B cell (primary cell): ENCODE measurements around the gene CYP26C1. TPM values are rescaled to one million over a fixed set of nuclear protein-coding genes. Genes with fewer than 3 reads are reported as not detected.

Experiments
- ATAC-seq: fragments of 200-7000 bp; cut with Tn5 transposase; one replicate; pipeline ENCODE4 v1.10.0; 2021; ENCODE audit warnings: low read depth, mild to moderate bottlenecking, moderate number of reproducible peaks, moderate library complexity
- CTCF ChIA-PET: fragments of 350-600 bp; sonication (Branson Sonifier 250); formaldehyde crosslinking; loops from one replicate; lab custom pipeline; 2021; ENCODE audit warnings: antibody characterized with exemption, inconsistent platforms; lab: Charles Lee
- POLR2A ChIA-PET: fragments of 350-600 bp; sonication (Branson Sonifier 250); formaldehyde crosslinking; loops from one replicate; lab custom pipeline; 2021; ENCODE audit warnings: antibody characterized with exemption; lab: Charles Lee
- DNase-seq: peaks from one replicate; pipeline ENCODE4 v3.0.0; 2013
- H2AFZ ChIP-seq: 2 replicates; pipeline ENCODE4 v1.6.1; 2012; ENCODE audit warnings: mild to moderate bottlenecking, low read depth, low read length; ENCODE audit not compliant: insufficient read depth, poor library complexity, severe bottlenecking
- H3K27ac ChIP-seq, 2 donors: 1 replicate in 1 of 2; 2 replicates in 1 of 2; pipeline ENCODE4 v1.5.1; 2012 to 2013; ENCODE audit warnings: low read length in 2 of 2, mild to moderate bottlenecking in 2 of 2, moderate library complexity in 1 of 2
- H3K27me3 ChIP-seq, 4 experiments: fragments of 200-600 bp in 1 of 4; sonication (generic) in 1 of 4; replicated peaks in 1 of 4; 1 replicate in 2 of 4; 2 replicates in 2 of 4; pipeline versions ENCODE4 v1.6.1 to v1.7.0; 2013 to 2016; ENCODE audit warnings: low read length in 3 of 4, mild to moderate bottlenecking in 2 of 4, mixed read lengths in 1 of 4, moderate library complexity in 1 of 4; ENCODE audit not compliant: insufficient read depth in 4 of 4, control insufficient read depth in 3 of 4; ENCODE audit errors: control extremely low read depth in 1 of 4
- H3K36me3 ChIP-seq, 2 experiments: replicated peaks in 1 of 2; 1 replicate in 1 of 2; 2 replicates in 1 of 2; pipeline versions ENCODE4 v1.6.1 to v1.7.1; 2013; ENCODE audit warnings: low read length in 1 of 2; ENCODE audit not compliant: insufficient read depth in 2 of 2, control insufficient read depth in 1 of 2; ENCODE audit errors: control extremely low read depth in 1 of 2, extremely low read depth in 1 of 2
- H3K4me1 ChIP-seq, 2 donors: fragments of 200-600 bp in 1 of 2; sonication (generic) in 1 of 2; 1 replicate in 1 of 2; 2 replicates in 1 of 2; pipeline versions ENCODE4 v1.5.1 to v1.6.1; 2013 to 2017; ENCODE audit warnings: low read length in 2 of 2; ENCODE audit not compliant: control insufficient read depth in 2 of 2, insufficient read depth in 2 of 2
- H3K4me2 ChIP-seq: replicated peaks from 2 replicates; pipeline ENCODE3; 2012; ENCODE audit warnings: mild to moderate bottlenecking, low read depth, low read length; ENCODE audit not compliant: poor library complexity, severe bottlenecking
- H3K4me3 ChIP-seq, 5 experiments: fragments of 200-600 bp in 1 of 5; sonication (generic) in 1 of 5; 1 replicate in 3 of 5; 2 replicates in 2 of 5; pipeline versions ENCODE4 v1.5.1 to v1.7.0; 2011 to 2016; ENCODE audit warnings: low read length in 4 of 5, mild to moderate bottlenecking in 4 of 5, low read depth in 2 of 5, control low read depth in 1 of 5, moderate library complexity in 1 of 5; ENCODE audit not compliant: insufficient read depth in 1 of 5; ENCODE audit errors: control extremely low read depth in 1 of 5, extremely low read depth in 1 of 5
- H3K79me2 ChIP-seq: fragments of 200-600 bp; sonication (generic); one replicate; pipeline ENCODE4 v1.6.0; 2016; ENCODE audit warnings: low read length; ENCODE audit not compliant: control insufficient read depth, insufficient read depth
- H3K9ac ChIP-seq: fragments of 200-600 bp; sonication (generic); 2 replicates; pipeline ENCODE4 v1.6.1; 2017; ENCODE audit warnings: mild to moderate bottlenecking, low read length, moderate library complexity
- H3K9me3 ChIP-seq, 3 donors: one replicate each; pipeline versions ENCODE4 v1.6.1 to v1.7.1; 2013; ENCODE audit warnings: low read length in 2 of 3; ENCODE audit not compliant: control insufficient read depth in 2 of 3, insufficient read depth in 1 of 3; ENCODE audit errors: control extremely low read depth in 1 of 3
- H4K20me1 ChIP-seq: 2 replicates; pipeline ENCODE4 v1.6.0; 2012; ENCODE audit warnings: mild to moderate bottlenecking, low read length; ENCODE audit not compliant: insufficient read depth, control insufficient read depth, poor library complexity, severe bottlenecking
- H3K27ac Mint-ChIP-seq: one replicate; pipeline ENCODE4 v1.8.0; 2021; ENCODE audit warnings: mixed read lengths
- H3K27me3 Mint-ChIP-seq: one replicate; pipeline ENCODE4 v1.8.0; 2021; ENCODE audit warnings: mixed read lengths
- H3K4me1 Mint-ChIP-seq: one replicate; pipeline ENCODE4 v1.8.0; 2021; ENCODE audit warnings: mixed read lengths
- H3K4me3 Mint-ChIP-seq: one replicate; pipeline ENCODE4 v1.8.0; 2021; ENCODE audit warnings: mixed read lengths
- H3K9me3 Mint-ChIP-seq: one replicate; pipeline ENCODE4 v1.8.0; 2022; ENCODE audit warnings: mixed read lengths; ENCODE audit not compliant: insufficient read depth
- CTCF ChIP-seq: fragments of 200-600 bp; IDR thresholded peaks from one replicate; pipeline ENCODE4 v1.8.0; 2022; ENCODE audit warnings: antibody characterized with exemption, mild to moderate bottlenecking
- EZH2 ChIP-seq: IDR thresholded peaks from 2 replicates; pipeline ENCODE4 v1.6.1; 2012; ENCODE audit warnings: borderline replicate concordance, low read depth, mild to moderate bottlenecking, moderate library complexity, low read length; ENCODE audit not compliant: insufficient read depth, poor library complexity, severe bottlenecking
- WGBS: methylation state at CpG from one replicate; pipeline ENCODE4 v1.1.5; 2013; ENCODE audit warnings: missing lambda C conversion rate; ENCODE audit not compliant: insufficient coverage; 5-methylcytosine and 5-hydroxymethylcytosine counted together
- intact Hi-C: fragments of 100-400 bp; cut with micrococcal nuclease; formaldehyde crosslinking; loops from one replicate; pipeline ENCODE4 v1.10.0; 2022
- polyA plus RNA-seq: library from polyadenylated mRNA; depleted of rRNA; stranded (reverse); fragments of >200 nt; gene quantifications from 2 replicates; pipeline ENCODE4 v1.2.3, GENCODE V29; 2012
- total RNA-seq, 2 donors: library from RNA; stranded (reverse); fragments of 120-200 nt in 1 of 2; gene quantifications; 1 replicate in 1 of 2; 2 replicates in 1 of 2; pipeline versions ENCODE4 v1.2.3 to v1.2.4, GENCODE V29; 2013 to 2022

CYP26C1 gene
- total and polyA plus RNA-seq, 2 donors (not counting 1 experiment from before 2014, with no cell fraction given), result 0.01 to 0.57 TPM

GRCh38 chr10:93067443-93068365 is 7.1 kb downstream of the CYP26C1 start:
- TF ChIP-seq CTCF (no peak), EZH2 (no peak)
- intact Hi-C loops, result no loop called here
- no peaks in the 10 kb centered on the region for H3K9me3 Mint-ChIP-seq
- no peak overlapping the region for H3K4me3 Mint-ChIP-seq
- H3K4me3 ChIP-seq, result no peak overlapping the region
- CTCF ChIA-PET, result interaction anchor here (0.5 to 0.8 kb wide), 3 partner anchors 13 to 739 kb away, joined by 3 to 4 read pairs (median 3); no protein-coding TSS in a partner anchor
- no peaks in the 10 kb centered on the region for H4K20me1 ChIP-seq
- H3K27me3 Mint-ChIP-seq, result peaks cover 72% of the 10 kb centered on the region
- ATAC-seq (no peak), DNase-seq (no peak)
- H3K27ac Mint-ChIP-seq, result no peak overlapping the region
- no peak overlapping the region for H2AFZ ChIP-seq
- H3K4me1 Mint-ChIP-seq, result peaks cover 34% of the 10 kb centered on the region
- H3K27me3 ChIP-seq, result peaks cover 0 to 80% (median 41%) of the 10 kb centered on the region in 4 experiments
- POLR2A ChIA-PET, result no interaction called here
- no peak overlapping the region for H3K9ac ChIP-seq
- no peaks in the 10 kb centered on the region for H3K36me3 ChIP-seq
- H3K4me1 ChIP-seq, result peaks cover 21 to 24% of the 10 kb centered on the region in 2 donors
- H3K27ac ChIP-seq, result no peak overlapping the region
- H3K79me2 ChIP-seq, result no peaks in the 10 kb centered on the region
- 18% methylated on average over 15 of the region's 17 CpGs for WGBS
- peaks cover 0 to 3% (median 0%) of the 10 kb centered on the region in 3 donors for H3K9me3 ChIP-seq
- no peak overlapping the region for H3K4me2 ChIP-seq
